Stimulated activated CD4-positive, alpha-beta T cell treated with anti-CD3 and anti-CD28 coated beads, Interleukin-1b, Interleukin-23, amount 100 ng/mL, for 1 hour (primary cell): Measurements from ENCODE around the gene LRRC47.
"Not testable (repeated sequence)": the region's sequence is repeated elsewhere in the genome, so short reads cannot be mapped to it uniquely, and the experiment has no call there.

Experiments
- DNase-seq, 2 donors: peaks; one replicate each; pipeline ENCODE4 v3.0.0-alpha.2; 2020; ENCODE audit warnings: low read depth in 2 of 2

LRRC47 gene

DNA sequence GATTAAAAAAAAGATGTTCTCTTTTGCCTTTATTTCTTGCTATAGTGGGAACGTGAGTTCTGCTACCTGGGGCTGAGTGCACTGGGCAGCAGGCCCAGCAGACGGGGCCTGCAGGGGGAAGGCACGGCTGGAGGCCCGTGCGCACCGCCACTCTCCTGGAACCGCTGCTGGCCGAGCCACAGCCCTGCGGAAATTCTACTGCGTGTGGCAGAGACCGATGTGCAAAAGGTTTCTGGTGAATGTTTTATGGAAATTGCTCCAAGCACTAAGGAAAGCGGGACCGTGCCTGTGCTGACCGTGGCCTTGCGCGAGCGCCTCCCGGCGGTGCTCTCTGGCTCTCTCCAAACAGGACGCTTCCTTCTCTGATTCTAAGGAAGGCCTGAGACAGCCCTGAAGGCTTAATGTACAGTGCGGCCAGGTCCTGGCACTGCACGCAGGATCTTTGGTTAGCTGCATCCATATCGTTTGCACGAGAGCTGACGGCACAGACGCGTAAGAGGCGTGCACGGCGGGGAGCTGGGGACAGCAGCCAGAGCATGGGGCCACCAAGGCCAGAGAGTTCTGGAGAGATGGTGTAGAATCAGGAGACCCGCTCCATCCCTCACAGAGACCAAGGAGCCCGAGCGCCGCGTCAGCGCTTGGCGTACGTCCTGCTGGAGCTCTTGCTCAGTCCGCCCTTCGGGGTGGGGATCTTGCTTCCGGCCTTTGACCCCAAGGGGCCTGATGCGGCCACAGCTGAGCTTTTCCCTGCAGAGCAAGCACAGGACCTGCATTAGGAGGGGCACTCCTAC lies 18.7 kb upstream of the LRRC47 start:
- no peak for DNase-seq

DNA sequence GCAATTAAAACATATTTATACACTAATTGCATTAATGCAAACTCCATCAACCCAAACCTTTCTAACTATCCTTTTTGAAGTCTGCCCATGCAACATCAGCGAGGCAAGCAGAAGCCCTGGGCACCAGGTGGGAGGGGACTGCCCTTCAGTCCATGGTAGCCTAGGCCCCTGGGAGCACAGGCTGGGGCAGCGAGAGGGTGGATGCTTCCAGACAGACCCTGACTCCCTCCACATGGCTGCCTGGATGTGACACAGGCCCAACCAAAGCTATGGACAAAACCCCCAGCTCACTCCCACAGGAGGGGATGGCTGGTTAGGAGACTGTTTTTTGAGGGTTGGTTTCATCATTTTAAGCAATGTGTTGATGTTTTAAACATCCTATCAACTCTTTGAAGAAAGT lies 17.8 kb upstream of the LRRC47 start:
- DNase-seq = no peak

DNA sequence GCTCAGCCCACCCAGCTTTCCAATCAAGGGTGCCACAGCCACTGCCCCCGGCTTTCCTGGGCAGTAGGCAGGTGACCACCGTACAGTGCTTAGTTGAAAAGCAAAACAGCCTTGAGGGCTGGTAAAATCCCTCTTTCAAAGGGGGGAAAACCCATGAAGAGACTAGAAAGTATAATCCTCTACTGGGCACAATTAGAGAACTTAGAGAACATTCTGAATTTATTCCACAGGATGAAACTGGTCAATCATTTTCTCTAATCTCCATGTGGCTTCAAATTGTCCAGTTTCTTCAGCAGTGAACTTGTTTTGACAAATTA lies 15.3 kb upstream of the LRRC47 start:
- DNase-seq = no peak

DNA sequence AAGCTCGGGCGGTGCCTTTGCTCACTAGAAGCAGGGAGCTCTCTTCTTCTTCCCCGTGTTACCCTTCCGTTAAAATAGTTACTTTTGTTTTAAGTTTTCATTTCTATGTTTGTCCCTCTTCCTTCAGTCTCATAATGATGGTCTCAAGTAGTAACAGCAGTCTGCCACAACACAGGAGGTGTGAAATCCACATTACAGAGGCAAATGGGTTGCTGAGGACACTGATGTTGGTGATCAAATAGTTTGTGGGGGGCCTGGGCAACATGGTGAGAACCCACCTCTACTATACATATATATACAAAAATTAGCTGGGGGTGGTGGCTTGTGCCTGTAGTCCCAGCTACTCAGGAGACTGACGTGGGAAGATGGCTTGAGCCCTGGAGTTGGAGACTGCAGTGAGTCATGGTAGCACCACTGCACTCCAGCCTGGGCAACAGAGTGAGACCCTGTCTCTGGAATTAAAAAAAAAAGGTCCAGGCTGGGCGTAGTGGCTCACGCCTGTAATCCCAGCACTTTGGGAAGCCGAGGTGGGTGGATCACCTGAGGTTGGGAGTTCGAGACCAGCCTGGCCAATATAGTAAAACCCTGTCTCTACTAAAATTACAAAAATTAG lies 14.0 kb upstream of the LRRC47 start:
- not testable (repeated sequence) for DNase-seq

DNA sequence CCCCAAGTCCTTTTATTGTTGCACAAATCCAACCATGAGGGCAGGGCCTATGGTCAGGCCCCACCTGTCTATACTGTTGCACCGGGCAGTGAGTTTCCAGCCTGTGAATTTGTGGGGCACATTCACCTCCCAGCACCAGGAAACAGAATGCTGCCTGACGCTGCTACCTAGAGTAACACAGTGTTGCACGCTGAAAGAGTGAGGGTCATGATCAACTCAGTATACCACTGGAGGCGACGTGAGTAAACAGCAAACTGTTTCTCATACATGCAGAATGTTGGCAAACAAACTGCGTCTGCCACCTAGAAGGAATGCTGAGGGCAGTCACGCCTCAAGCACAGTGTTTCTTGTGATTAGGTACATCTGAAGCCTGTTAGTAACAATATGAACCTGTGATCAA lies 13.4 kb upstream of the LRRC47 start:
- DNase-seq = no peak

DNA sequence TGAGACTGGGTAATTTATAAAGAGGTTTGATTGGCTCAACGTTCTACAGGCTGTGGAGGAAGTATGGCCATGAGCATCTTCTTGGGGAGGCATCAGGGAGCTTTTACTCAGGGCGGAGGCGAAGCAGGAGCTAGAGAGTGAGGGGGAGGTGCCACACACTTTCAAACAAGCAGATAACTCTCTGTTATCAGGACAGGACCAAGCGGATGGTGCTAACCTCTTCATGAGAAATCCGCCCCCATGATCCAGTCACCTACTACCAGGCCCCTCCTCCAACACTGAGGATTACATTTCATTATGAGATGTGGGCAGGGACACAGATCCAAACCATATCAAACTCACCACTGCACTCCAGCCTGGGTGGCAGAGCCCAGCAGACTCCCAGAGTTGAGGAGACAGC lies 11.5 kb upstream of the LRRC47 start:
- DNase-seq = no peak

DNA sequence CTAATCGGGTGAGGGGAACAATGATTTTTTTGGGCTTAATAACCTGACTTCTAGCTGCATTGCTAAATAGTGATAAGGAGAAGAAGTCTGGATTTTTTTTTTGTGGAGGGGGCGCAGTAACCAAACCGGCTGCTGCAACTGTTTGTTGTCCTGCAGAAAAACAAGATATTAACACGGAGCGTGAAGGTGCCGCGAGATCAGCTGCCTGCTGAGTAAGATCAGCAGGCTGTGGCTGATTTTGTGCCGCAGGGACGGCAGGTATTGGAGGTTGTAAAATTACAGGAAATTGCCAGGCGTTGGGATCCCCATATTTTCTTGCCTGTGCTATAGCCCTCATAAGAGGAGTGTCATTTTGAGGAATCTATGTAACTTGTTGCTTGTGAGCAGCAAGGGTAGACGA lies 8.7 kb upstream of the LRRC47 start:
- DNase-seq = no peak

DNA sequence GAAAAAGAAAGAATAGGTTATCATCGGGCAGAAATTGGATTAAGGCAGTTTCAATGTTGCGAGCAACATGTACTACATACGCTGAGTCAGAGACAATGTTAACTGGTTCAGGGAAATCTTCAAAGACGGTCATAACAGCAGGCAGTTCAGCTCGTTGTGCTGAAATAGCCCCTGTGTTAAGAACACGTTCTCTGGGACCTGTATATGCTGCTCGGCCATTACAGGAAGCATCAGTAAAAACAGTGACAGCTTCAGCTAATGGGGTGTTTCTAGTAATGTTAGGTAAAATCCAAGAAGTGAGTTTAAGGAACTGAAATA lies 8.3 kb upstream of the LRRC47 start:
- DNase-seq = not testable (repeated sequence)

DNA sequence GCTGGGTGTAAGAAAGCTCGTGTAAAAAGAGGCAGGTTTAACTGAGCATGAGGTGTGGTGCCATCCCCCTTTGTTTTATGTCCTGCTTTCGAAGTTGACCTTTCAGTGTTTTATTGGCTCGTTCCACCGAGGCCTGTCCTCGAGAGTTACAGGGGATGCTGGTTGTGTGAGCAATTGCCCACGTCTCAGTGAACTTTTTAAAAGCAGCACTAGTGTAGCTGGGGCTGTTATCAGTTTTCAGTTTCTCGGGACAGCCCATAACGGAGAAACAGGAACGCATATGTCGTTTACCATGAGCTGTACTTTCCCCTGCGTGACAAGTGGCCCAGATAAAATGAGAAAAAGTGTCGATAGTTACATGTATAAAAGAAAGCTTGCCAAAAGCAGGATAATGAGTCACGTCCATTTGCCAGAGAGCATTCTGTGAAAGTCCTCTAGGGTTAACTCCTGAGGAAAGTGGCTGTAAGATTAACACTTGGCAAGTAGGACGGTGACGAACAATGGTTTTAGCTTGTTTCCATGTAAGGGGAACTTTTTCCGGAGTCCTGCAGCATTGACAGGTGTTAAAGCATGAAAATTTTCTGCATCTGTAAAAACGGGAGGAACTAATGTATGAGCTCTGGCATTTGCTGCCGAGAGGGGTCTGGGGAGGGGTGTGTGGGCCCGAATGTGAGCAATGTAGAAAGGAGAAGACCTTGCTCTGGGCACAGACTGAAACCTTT lies 7.8 kb upstream of the LRRC47 start:
- no peak for DNase-seq

DNA sequence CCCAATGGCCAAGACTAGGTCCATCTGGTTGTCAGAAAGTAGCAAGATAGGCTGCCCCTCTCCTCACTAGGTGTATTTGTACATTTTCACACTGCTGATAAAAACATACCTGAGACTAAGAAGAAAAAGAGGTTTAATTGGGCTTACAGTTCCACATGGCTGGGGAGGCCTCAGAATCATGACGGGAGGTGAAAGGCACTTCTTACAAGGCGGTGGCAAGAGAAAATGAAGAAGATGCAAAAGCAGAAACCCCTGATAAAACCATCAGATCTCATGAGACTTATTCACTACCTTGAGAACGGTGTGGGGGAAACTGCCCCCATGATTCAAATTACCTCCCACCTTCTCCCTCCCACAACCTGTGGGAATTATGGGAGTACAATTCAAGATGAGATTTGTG lies 4.5 kb upstream of the LRRC47 start:
- DNase-seq = not testable (repeated sequence)

DNA sequence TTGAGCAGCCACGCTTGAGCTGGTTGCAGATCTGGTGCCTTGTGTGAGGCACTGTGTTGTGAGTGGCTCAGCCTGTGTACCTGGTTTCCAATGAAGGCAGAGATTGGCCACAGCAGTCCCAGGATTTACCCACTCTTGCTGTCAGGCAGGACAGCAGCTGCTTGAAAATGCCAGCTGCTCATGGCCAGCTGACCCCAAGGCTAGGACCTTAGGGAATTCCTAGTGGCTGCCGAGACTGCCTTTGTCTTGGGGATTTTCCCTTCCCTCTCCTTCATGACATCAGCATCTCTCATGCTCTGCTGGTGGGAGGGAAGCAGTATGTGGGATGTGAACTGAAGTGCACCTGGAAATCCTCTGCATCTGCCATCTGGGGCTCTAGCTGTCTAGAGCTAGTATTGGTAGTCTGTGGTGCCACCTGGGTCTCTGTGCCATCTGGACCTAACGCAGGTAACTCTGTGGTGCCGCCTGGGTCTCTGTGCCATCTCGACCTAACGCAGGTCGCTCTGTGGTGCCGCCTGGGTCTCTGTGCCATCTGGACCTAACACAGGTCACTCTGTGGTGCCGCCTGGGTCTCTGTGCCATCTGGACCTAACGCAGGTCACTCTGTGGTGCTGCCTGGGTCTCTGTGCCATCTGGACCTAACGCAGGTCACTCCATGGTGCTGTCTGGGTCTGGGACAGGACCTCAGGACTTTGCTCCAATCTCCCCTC lies 3.8 kb upstream of the LRRC47 start:
- no peak for DNase-seq

DNA sequence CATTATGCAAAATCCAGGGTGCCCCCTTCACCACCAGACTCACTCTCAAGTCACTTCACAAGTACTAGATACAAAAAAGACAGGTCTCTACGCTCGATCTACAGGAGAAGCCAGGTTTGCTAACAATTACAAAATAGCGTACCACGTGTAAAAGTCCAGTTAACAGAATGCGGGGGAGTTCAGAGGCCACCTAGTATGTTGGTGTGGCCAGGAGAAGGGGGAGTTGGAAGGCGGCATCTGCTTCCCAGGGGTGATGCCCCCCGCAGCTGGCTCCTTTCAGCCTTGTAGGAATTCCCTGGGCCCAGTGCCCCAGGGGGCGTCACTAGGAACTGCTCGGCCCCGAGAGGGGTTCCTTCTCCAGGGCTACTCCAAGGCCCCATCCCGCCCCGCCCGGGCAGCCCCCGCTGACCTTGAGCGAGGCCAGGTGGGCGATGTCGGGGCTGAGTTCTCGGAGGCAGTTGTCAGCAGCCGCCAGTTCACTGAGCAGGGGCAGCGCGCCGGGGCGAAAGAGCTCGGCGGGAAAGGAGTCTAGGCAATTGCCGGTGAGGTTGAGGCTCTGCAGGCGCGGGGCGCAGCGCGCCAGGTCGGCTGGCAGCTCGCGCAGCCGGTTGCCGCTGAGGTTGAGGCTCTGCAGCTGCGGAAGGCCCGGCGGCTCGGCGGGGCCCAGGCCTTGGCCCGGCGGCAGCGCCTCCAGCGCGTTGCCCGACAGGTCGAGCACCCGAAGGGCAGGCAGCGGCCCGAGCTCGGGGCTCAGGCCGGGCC lies 664 bp downstream of the LRRC47 start:
- no peak for DNase-seq

DNA sequence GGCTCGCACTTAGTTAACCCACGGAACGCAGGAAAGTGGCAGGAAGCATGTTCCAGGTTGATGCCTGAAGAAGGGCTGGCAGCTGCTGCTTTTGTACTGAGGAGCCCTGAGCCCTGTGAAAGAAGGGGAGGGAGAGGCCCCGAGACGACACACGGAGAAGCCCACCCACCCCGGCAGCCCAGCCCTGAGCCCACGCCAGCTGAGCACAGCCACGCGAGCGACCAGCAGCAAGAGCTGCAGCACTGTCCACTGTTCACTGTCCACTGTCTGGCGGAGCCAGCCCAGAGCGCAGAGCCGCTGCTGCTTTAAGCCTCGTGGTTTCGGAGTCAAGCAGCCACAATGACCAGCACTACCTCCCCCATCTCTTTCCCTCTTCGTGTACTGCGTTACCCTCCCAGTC lies 5.3 kb downstream of the LRRC47 start:
- DNase-seq = no peak

DNA sequence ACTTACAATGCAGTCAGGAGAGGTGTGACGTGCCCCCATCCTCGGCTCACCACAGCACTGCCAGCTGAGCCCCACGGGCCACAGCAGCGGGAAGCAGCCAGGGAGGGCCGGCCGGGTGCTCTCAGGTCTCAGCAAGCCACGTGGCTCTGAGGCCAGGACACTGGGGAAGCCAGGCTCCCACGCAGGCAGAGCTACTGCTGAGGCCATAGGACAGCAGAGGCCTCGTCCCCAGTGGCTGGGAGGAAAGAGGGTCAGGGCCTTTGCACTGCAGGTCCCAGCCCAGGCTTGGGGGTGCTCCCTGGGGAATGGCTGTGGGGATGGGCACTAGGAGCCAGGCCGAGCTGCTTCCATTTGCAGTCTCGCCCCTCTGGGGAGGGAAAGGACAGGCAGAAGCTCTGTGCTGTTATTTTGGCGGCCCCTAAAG lies 5.8 kb downstream of the LRRC47 start:
- no peak for DNase-seq

DNA sequence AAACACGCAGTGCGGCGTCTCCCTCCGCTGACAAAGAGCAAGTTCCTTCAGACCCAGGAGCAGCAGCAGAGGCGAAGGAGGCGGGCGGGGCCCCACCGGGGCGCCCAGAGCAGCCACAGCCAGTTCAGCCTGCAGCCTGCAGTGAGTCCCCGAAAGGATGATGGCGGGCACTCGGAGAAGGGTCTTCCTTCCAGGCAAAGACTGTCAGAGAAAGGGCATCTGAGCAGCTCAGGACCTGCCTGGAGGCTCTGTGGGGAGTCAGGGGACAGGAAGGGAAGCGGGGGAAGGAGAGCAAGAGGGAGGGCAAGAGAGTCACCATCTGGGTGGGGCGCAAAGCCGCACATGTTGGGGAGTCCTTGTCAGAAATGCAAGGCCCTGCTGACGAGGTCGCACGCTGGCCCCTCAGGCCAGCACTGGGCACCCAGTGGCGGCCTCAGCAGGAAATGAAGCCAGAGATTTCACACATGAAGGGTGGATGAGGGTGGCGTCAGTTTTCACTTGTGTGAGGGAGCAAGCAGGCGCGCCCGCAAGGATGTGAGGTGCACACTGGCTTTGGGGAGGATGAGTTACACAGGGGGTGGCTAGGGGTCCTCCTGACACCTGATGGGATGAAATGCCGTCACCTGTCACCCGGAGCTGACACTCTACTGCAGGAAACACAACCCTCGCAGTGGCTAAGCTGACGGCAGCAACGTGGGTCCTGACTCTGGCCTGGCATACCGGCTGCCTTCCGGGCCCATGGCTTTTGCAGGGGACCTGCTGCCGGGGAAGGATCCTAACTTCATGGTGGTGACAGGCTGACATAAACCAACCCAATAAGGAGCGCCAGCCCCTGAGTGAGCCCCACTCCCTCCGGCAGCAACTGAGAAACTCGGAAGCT lies 6.6 kb downstream of the LRRC47 start:
- no peak for DNase-seq

DNA sequence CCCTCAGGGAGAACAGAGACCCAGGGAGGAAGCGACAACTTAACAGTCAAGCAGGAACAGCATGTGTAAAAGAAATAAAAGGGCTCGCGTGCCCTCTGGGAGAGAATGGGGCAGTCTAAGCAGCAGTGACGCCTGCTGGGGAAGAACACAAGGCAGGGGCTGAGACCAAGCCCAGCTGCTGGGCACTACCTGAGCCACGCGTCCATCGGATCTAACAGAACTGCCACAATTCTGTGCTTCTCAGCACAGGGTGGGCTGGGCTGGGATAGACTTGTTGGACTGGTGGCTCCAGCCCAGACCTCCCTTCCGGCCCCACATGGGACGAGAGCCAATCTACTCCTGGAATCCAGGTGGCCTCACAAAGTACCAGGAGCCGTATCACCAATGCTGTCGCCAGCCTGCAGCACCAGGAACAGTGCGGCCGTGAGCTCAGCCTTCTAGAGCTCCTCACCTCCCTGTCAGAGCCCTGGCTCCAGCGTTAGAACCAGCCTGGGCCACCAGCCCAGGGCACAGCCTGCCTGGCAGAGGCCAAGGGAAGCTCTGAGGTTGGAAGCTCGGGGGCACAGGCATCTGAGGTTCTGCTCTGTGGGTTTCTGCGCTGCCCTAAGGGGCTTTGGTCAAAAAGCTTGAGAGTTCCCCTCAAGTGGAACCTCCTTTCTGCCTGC lies 7.4 kb downstream of the LRRC47 start:
- no peak for DNase-seq

DNA sequence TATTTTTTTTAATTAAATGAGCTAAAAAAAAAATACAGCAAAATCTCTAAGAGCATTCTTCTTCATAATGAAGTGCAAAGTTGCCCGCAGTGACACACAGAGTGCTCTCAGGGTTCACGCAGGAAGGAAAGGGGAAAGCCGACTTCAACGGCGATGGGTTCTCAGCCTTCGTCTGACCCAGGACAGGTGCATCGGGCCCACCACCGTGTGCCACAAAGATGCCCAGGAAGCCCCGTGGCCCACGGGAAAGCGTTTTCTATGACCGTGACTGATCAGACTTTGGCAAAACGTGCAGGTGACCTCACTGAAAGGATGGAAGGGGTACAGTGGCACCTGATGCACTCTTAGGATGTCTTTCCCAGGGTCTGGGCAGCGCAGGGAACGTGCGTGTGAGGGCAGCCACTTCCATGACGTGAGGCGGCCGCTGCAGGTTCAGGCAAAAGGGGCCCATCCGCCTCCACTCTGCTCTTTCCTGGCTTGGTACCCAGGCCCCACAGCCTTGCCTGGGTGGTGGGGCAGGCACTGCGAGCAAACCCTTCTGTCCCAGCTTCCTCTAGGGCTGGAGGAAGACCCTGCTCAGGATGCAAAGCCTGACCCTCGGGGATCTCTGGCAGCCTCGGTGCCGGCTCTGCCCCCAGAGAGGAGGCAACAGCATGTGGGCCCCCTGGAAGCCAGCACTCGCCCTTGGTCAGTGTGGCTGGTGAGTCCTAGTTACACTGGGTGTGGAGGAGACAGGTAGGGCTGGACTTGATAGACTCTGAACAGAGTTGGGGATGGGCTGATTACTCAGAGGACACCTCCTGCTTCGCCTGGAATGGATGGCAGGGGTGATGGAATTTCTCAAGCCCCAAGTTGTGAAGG lies 8.3 kb downstream of the LRRC47 start:
- no peak for DNase-seq

DNA sequence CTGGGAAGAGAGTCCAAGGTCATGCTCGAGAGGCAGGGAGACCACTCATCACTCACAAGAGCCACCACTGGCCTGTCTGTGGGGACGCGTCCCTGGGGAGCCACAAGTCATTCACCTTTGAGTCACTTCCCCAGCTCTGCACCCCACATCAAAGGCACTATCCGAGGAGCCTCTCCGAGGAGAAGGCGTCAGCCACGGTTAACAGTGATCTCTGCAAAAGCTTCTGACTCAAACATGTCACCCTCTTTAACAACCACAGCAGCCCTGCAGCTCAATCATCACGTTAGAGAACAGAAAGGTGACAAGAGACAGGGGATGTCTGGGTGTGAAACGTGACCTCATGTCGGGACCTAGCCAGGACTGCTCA lies 9.0 kb downstream of the LRRC47 start:
- no peak for DNase-seq
